DMS79 (cell line): ENCODE results near the gene CDH13.

ENCODE experiments used
- DNase-seq: peaks from one replicate; lab custom pipeline; 2025; lab: John Stamatoyannopoulos, UW

Gene CDH13

DNA sequence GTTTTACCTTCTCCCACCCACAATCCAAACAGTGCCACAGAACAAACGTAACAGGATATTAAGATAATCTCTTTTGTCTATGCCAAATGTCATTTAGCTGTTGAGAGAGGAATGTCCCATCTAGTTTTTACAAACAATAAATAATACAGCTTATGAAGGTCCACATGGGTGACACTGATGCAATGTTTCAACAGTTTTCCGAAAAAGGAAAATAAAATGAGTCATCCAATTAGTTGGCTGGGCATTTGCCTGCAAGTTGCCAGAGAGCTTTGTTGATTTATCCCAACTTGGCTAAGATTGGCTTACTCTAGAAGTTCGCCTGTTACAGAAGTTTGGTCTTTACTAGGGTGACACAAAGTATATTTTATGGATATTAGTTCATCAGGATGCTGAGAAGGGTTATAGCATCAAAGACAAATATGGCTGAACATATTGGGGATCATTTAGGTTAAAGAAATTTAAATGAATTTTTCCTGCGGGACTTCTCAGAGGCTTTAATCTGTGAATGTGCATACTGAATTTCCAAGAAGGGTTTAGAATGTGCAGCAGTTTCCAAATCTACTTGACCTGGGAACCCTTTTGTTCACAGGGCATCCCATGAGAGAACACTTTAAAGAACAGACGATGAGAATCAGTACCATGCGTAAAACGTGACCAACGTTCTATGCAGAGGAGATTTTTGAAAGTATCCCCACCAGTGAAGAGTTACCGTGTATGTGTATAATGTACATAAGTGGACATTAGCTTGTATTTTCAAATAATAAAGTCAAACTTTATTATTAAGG, 73.1 kb downstream of the CDH13 start:
- DNase-seq: no peak

DNA sequence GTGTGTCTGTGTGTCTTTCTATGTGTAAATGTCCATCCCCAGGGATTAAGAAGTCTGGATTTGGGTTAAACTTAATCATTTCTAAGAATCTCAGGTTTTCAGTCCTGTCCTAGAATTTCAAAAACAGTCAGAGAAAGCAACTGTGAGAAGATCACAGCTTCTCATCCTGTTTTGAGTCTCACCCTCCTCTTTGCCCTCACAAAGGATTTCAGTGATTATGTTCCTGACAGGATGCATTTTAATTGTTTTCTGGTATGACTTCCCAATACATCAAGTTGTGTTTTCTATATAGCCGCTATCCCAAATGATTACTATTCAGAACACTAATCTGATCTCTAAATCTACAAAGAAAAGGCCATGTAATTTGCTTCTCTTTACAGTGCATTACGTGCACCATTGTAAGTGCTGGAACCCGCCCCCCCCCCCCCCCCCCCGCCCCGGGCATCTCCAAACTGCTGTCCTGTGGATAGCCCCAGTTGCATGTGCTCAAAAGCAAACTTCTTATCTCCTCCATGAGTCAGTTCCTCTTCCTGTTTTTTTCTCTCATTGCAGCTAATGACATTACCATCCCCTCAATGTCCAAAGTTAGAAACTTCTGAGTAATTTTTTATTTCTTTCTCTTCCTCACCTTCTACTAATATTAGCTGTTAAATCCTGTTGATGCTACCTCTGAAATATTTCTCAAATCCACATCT, 73.9 kb downstream of the CDH13 start:
- no peak for DNase-seq

- DNase-seq: no peak
Observed at GRCh38 chr16:82701442-82701955, 74.7 kb downstream of the CDH13 start.

DNA sequence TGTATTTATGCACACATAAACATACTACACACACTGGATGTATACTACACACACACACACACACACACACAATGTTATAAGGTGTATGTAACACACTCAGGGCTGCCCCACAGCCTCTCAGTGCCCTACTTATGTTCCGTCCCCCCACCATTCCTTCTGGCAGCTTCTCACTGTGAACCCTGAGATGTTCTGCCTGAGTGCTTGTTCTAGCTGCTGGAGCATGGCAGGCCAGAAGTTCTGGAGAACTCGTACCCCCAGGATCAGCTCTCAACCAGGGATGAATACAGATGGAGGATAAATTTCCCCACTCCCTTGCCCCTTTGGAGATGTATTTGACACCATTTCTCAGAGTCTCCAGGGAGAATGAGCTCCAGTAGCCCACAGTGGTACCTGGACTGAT, 76.4 kb downstream of the CDH13 start:
- no peak for DNase-seq

GRCh38 chr16:82703871-82704768, 77.4 kb downstream of the CDH13 start:
- no peak for DNase-seq

GRCh38 chr16:82709987-82710386, 83.2 kb downstream of the CDH13 start:
- DNase-seq: no peak

DNA sequence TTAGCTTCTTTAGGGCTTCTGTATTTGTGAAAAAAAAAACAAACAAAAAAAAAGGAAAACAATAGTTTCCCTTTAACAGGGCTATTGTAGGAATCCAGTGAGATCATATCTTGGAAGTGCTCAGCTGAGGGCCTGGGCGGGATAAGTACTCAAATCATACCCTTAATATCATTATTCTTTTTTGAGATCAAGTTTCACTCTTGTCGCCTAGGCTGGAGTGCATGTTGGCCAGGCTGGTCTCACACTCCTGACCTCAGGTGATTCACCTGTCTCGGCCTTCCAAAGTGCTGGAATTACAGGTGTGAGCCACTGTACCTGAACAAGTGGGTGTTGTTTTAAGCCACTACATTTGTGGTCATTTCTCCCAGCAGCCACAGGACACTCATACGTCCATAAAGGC, 87.0 kb downstream of the CDH13 start:
- DNase-seq: no peak

DNA sequence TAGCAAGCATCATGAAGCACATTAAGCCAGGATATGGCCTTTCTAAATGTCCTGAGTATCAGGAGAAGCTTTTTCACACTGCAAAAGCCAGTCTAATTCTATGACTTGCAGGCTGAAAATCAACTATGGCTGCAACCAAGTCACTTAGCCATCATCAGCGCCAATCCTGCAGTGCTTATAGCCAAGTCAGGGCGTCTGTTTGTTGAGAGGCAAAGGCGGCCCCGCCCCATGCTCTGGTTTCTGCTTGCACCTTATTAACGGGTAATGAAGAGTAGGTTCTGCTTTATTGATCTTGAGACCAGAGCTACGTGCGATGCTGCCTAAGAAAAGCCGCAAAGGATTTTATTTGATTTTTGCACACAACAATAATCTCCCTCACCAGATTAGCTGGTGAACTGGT, 88.4 kb downstream of the CDH13 start:
- no peak for DNase-seq

DNA sequence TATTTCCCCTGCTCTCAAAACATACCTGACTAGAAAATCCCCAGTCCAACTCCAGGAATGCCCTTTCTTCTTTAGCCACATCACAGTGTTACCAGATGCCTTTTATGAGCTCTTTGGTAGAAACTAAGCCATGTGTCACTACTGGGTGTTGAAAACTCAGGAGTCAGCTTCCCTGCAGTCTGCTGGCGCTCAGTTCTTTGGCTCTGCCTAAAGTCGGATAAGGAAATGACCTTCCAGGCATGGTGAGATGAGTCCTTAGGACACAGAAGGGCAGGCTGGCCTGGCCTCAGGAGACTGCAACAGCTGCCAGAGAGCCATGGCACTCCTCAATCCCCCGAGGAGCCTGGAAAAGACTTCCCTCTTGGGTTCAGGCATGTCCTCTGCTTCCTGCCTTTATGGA, 89.1 kb downstream of the CDH13 start:
- no peak for DNase-seq

GRCh38 chr16:82716361-82716855, 89.6 kb downstream of the CDH13 start:
- no peak for DNase-seq

- DNase-seq: no peak
Observed at GRCh38 chr16:82720414-82720813, 93.6 kb downstream of the CDH13 start.

GRCh38 chr16:82726306-82726705, 99.5 kb downstream of the CDH13 start:
- DNase-seq: no peak

- no peak for DNase-seq
Observed at GRCh38 chr16:82728901-82729300, 102.1 kb downstream of the CDH13 start.

DNA sequence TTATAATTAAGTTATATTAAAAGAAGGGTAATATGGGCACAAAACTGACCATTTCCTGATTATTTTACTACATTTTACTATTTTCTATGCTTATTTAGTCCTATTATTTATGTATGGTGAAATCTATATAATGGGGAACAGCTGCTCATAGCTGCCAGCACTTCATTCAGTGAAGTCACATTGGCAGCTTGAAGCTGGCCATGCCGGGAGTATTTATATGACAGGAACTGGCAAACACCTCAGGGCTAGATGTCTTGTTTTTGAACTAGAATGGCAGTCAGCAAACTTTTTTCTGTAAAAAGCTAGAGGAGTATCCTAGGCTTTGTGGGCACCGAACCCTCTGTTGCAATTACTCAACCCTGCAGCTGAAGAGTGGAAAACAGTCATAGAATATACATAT, 104.1 kb downstream of the CDH13 start:
- DNase-seq: no peak

DNA sequence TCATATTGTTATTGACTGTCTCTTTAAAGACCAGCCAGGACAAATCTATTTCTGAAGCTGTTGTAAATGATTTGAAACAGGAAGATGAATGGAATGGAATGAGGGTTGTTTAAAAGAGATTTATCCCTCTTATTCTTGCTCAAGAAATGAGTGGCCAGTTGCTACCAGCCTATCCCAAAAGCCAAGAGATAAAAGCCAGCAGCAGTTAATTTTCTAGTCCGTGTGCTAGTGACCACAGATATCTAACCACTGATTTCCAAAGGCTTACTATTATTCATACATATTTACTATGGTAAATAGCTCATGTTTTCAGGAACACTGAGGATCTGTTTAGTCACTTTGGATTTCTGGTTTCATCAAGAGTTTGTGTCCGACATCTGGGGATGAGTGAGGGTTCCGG, 105.7 kb downstream of the CDH13 start:
- DNase-seq: no peak

GRCh38 chr16:82735186-82735585, 108.4 kb downstream of the CDH13 start:
- DNase-seq: no peak

DNA sequence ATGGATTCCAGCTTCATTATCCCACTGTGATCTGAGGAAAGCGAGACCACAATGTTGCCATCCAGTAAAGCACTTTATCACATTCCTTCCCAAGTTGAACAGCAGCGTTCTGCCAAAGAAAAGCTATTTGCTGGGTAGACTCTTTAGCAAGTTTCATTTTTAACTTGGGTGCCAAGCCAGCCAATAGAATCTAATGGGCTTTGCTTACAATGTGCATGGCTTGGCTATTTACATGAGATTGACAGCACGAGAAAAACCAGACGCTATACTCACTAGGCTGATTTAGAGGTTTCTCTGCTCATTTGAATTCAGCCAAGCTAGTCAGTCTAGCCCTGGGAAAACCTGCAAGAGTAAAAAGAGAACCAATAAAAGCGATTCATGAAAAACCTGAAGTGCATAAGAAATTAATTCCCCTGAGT, 108.9 kb downstream of the CDH13 start:
- DNase-seq: no peak

GRCh38 chr16:82736224-82736623, 109.5 kb downstream of the CDH13 start:
- no peak for DNase-seq

DNA sequence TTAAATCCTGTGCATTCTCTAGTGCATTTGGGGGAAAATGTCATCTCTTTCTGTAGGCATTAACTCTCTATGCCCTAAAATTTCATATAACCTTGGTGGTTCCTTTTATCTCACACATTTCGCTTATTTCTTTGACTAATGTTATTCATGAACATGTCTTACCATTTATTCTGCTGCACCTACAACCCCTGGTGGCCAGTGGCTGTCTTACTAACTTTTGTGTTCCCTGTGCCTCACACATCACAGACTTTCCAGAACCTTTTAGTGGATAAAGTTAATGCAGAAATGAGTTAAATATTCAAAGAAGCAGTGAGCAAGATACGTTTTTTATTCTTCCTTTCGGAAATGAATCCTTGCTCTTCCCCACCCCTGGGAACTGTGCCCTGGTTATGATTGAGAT, 111.9 kb downstream of the CDH13 start:
- no peak for DNase-seq

GRCh38 chr16:82741073-82741615, 114.4 kb downstream of the CDH13 start:
- no peak for DNase-seq

DNA sequence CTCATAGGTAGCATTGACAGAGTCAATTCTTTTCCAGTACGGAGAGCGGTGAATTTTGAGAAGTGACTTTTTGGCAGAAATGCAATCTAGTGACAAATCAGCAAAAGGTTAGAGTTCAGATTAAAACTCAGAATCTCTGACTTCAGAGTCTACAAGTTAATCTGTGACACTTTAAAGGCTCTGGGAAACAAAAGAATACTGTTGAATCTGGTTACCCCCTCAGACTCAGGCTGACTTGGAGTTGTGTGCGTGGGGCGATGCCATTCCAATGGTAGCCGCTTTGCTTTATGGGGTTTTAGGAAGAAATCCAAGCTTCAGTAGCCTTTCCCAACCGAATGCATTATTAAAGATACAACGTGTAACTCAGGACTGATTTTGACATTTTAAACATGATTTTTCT, 118.2 kb downstream of the CDH13 start:
- DNase-seq: no peak

- DNase-seq: no peak
Observed at GRCh38 chr16:82748026-82748425, 121.3 kb downstream of the CDH13 start.
